Glomerular endothelial cell (primary cell): ENCODE results near the gene ZSCAN16. TPM values are rescaled to one million over a fixed set of nuclear protein-coding genes. Genes with fewer than 3 reads are reported as not detected.

Experiments
- DNase-seq: peaks from one replicate; pipeline ENCODE4 v3.0.0-alpha.2; 2011; ENCODE audit warnings: low read depth, low spot score; ENCODE audit errors: extremely low read depth
- total RNA-seq: library from RNA; depleted of rRNA; stranded (reverse); fragments of >200 nt; gene quantifications from 2 replicates; pipeline ENCODE4 v1.2.3, GENCODE V29; 2015

Gene ZSCAN16
- total RNA-seq, 1 donor from 2014 or later: 4.3 TPM

- DNase-seq: no peak
These were observed 43.5 kb downstream of the ZSCAN16 start for GRCh38 chr6:28167926-28168325.

- no peak for DNase-seq
These were observed 46.9 kb downstream of the ZSCAN16 start for GRCh38 chr6:28171271-28171670.

GRCh38 chr6:28172006-28172405 lies 47.6 kb downstream of the ZSCAN16 start:
- DNase-seq: no peak

GRCh38 chr6:28176373-28176772 lies 52.0 kb downstream of the ZSCAN16 start:
- DNase-seq: no peak

Other genes starting within 250 kb of the ZSCAN16 start
- not detected in 2 replicates for gene OR2B2, start 212.2 kb upstream of the ZSCAN16 start, total RNA-seq
- not detected in 2 replicates for gene OR2B6, start 167.4 kb upstream of the ZSCAN16 start, total RNA-seq
- 0.23 and 0.97 TPM in 2 replicates for gene ZNF165, start 44.0 kb upstream of the ZSCAN16 start, total RNA-seq
- 9.1 and 15.1 TPM in 2 replicates for gene ZKSCAN8, start 17.3 kb downstream of the ZSCAN16 start, total RNA-seq
- gene ZSCAN9, start 100.7 kb downstream of the ZSCAN16 start, total RNA-seq: 7.1 and 18.6 TPM in 2 replicates
- 3.9 and 4.0 TPM in 2 replicates for gene ZKSCAN4, start 127.7 kb downstream of the ZSCAN16 start, total RNA-seq
- 0.99 and 2.8 TPM in 2 replicates for gene NKAPL, start 134.7 kb downstream of the ZSCAN16 start, total RNA-seq
- gene ZSCAN26, start 142.5 kb downstream of the ZSCAN16 start, total RNA-seq: 9.7 and 11.1 TPM in 2 replicates
- 7.5 and 9.1 TPM in 2 replicates for gene PGBD1, start 157.0 kb downstream of the ZSCAN16 start, total RNA-seq
- gene ZSCAN31, start 211.5 kb downstream of the ZSCAN16 start, total RNA-seq: 16.9 and 19.7 TPM in 2 replicates
- 4.6 and 5.7 TPM in 2 replicates for gene ZKSCAN3, start 225.3 kb downstream of the ZSCAN16 start, total RNA-seq